Right atrium auricular region (tissue), 2 donors: ENCODE measurements around the gene POLR3E. TPM values are rescaled to one million over a fixed set of nuclear protein-coding genes. Genes with fewer than 3 reads are reported as not detected.
"Not testable (repeated sequence)": the region's sequence is repeated elsewhere in the genome, so short reads cannot be mapped to it uniquely, and the experiment has no call there.

Experiments used
- DNase-seq: peaks from one replicate; pipeline ENCODE4 v3.0.0-alpha.2; 2019; ENCODE audit warnings: low spot score
- H3K27ac ChIP-seq, 2 donors: fragments of 200-600 bp; sonication (generic); 1 replicate in 1 of 2; 2 replicates in 1 of 2; pipeline ENCODE4 v1.5.1; 2016 to 2019
- H3K27me3 ChIP-seq, 2 donors: fragments of 200-600 bp; sonication (generic); one replicate each; pipeline versions ENCODE4 v1.5.1 to v1.6.0; 2017 to 2019
- H3K36me3 ChIP-seq: fragments of 200-600 bp; sonication (generic); one replicate; pipeline ENCODE4 v1.5.1; 2016
- H3K4me1 ChIP-seq, 2 donors: fragments of 200-600 bp; sonication (generic); one replicate each; pipeline versions ENCODE4 v1.5.1 to v1.6.0; 2017 to 2019
- H3K4me3 ChIP-seq, 2 donors: fragments of 200-600 bp; sonication (generic); 1 replicate in 1 of 2; 2 replicates in 1 of 2; pipeline ENCODE4 v1.5.1; 2017 to 2019; ENCODE audit warnings: mild to moderate bottlenecking in 1 of 2, moderate library complexity in 1 of 2
- H3K9me3 ChIP-seq, 2 donors: fragments of 200-600 bp; sonication (generic); one replicate each; pipeline ENCODE4 v1.5.1; 2019
- CTCF ChIP-seq, 2 donors: fragments of 200-600 bp; sonication (generic); IDR thresholded peaks; one replicate each; pipeline ENCODE4 v1.5.1; 2019; ENCODE audit warnings: antibody characterized with exemption in 2 of 2
- total RNA-seq, 2 donors: library from RNA; depleted of rRNA; stranded (reverse); fragments of >200 nt; gene quantifications; one replicate each; pipeline ENCODE4 v1.1.0, GENCODE V29; 2016

Gene POLR3E
- total RNA-seq, 2 donors from 2014 or later, result 30.3 to 31.1 TPM

GRCh38 chr16:22358000-22358399 is 60.8 kb downstream of the POLR3E start:
- peak overlapping the region in 1 of 2 donors; percentile 20 for H3K27ac ChIP-seq
- peaks cover 3% of the 10 kb centered on the region for H3K36me3 ChIP-seq
- no peaks in the 10 kb centered on the region for H3K9me3 ChIP-seq
- TF ChIP-seq CTCF (IDR thresholded peaks at IDR 0.05), result no peak
- no peaks in the 10 kb centered on the region for H3K27me3 ChIP-seq
- DNase-seq, result no peak
- H3K4me1 ChIP-seq, result peaks cover 0 to 12% of the 10 kb centered on the region in 2 donors
- no peak overlapping the region for H3K4me3 ChIP-seq

GRCh38 chr16:22359679-22360078 is 62.5 kb downstream of the POLR3E start:
- no peak for TF ChIP-seq CTCF (IDR thresholded peaks at IDR 0.05)
- peaks cover 20% of the 10 kb centered on the region for H3K36me3 ChIP-seq
- no peaks in the 10 kb centered on the region for H3K27me3 ChIP-seq
- no peak overlapping the region for H3K4me3 ChIP-seq
- DNase-seq, result no peak
- H3K27ac ChIP-seq, result no peak overlapping the region
- no peaks in the 10 kb centered on the region for H3K4me1 ChIP-seq
- no peaks in the 10 kb centered on the region for H3K9me3 ChIP-seq

- no peak overlapping the region for H3K27ac ChIP-seq
- no peaks in the 10 kb centered on the region for H3K9me3 ChIP-seq
- no peaks in the 10 kb centered on the region for H3K27me3 ChIP-seq
- H3K4me1 ChIP-seq, result peaks cover 0 to under 1% of the 10 kb centered on the region in 2 donors
- no peak for DNase-seq
- H3K4me3 ChIP-seq, result no peak overlapping the region
- H3K36me3 ChIP-seq, result peaks cover 22% of the 10 kb centered on the region
- no peak for TF ChIP-seq CTCF (IDR thresholded peaks at IDR 0.05)
Observed at GRCh38 chr16:22360963-22361659, 63.9 kb downstream of the POLR3E start.

GRCh38 chr16:22364241-22364640 is 67.0 kb downstream of the POLR3E start:
- Histone ChIP-seq H3K4me3 (no peak overlapping the region), H3K27me3 (no peaks in the 10 kb centered on the region), H3K4me1 (peaks cover 0 to 14% of the 10 kb centered on the region in 2 donors), H3K27ac (no peak overlapping the region), H3K9me3 (no peaks in the 10 kb centered on the region), H3K36me3 (peaks cover 22% of the 10 kb centered on the region)
- TF ChIP-seq CTCF (IDR thresholded peaks at IDR 0.05), result no peak
- no peak for DNase-seq

- Histone ChIP-seq H3K4me3 (no peak overlapping the region), H3K27me3 (no peaks in the 10 kb centered on the region), H3K9me3 (no peaks in the 10 kb centered on the region), H3K36me3 (peaks cover 22% of the 10 kb centered on the region), H3K27ac (no peak overlapping the region), H3K4me1 (peaks cover 0 to 31% of the 10 kb centered on the region in 2 donors)
- DNase-seq, result no peak
- TF ChIP-seq CTCF (IDR thresholded peaks at IDR 0.05), result no peak
Observed at GRCh38 chr16:22366371-22366770, 69.2 kb downstream of the POLR3E start.

- Histone ChIP-seq H3K36me3 (peaks cover 22% of the 10 kb centered on the region), H3K27me3 (no peaks in the 10 kb centered on the region), H3K27ac (no peak overlapping the region), H3K4me3 (no peak overlapping the region), H3K9me3 (no peaks in the 10 kb centered on the region), H3K4me1 (peaks cover 0 to 34% of the 10 kb centered on the region in 2 donors)
- no peak for DNase-seq
- TF ChIP-seq CTCF (IDR thresholded peaks at IDR 0.05), result no peak
Observed at GRCh38 chr16:22366889-22367288, 69.7 kb downstream of the POLR3E start.

GRCh38 chr16:22368200-22368826 is 71.1 kb downstream of the POLR3E start:
- DNase-seq, H3K9me3 ChIP-seq, H3K27me3 ChIP-seq, H3K27ac ChIP-seq, H3K4me3 ChIP-seq: not testable (repeated sequence)
- Histone ChIP-seq H3K36me3 (peaks cover 16% of the 10 kb centered on the region), H3K4me1 (peaks cover 0 to 49% of the 10 kb centered on the region in 2 donors)
